Glutamatergic neuron (in vitro differentiated cells): ENCODE results near the gene CEACAM3. TPM values are rescaled to one million over a fixed set of nuclear protein-coding genes. Genes with fewer than 3 reads are reported as not detected.
A peak's percentile ranks its signal among the peaks of the same experiment; 100 is the strongest.

ENCODE experiments used
- DNase-seq: peaks from one replicate; pipeline ENCODE4 v3.0.0; 2022
- H3K27ac Mint-ChIP-seq: one replicate; pipeline ENCODE4 v1.8.0; 2020; ENCODE audit warnings: mild to moderate bottlenecking, mixed read lengths, inconsistent platforms; ENCODE audit not compliant: unreplicated experiment
- H3K27me3 Mint-ChIP-seq: one replicate; pipeline ENCODE4 v1.8.0; 2020; ENCODE audit warnings: mild to moderate bottlenecking, moderate library complexity, mixed read lengths, inconsistent platforms; ENCODE audit not compliant: unreplicated experiment
- H3K36me3 Mint-ChIP-seq: one replicate; pipeline ENCODE4 v1.8.0; 2020; ENCODE audit warnings: mild to moderate bottlenecking, mixed read lengths, inconsistent platforms; ENCODE audit not compliant: unreplicated experiment
- H3K4me1 Mint-ChIP-seq: one replicate; pipeline ENCODE4 v1.8.0; 2020; ENCODE audit warnings: mild to moderate bottlenecking, low read depth, mixed read lengths, inconsistent platforms; ENCODE audit not compliant: unreplicated experiment
- H3K4me3 Mint-ChIP-seq: one replicate; pipeline ENCODE4 v1.8.0; 2020; ENCODE audit warnings: mild to moderate bottlenecking, mixed read lengths, inconsistent platforms; ENCODE audit not compliant: unreplicated experiment
- H3K9me3 Mint-ChIP-seq: one replicate; pipeline ENCODE4 v1.8.0; 2020; ENCODE audit warnings: mild to moderate bottlenecking, moderate library complexity, mixed read lengths, inconsistent platforms; ENCODE audit not compliant: unreplicated experiment
- CTCF ChIP-seq: fragments of 200-600 bp; sonication (generic); IDR thresholded peaks from one replicate; pipeline ENCODE4 v1.5.0; 2021; ENCODE audit not compliant: partially characterized antibody, unreplicated experiment
- total RNA-seq: library from RNA; stranded (reverse); fragmentation: NEBNext Ultra II Directional; extraction: Animal tissue kit (Norgen Biotek cat#: 25700); gene quantifications from one replicate; pipeline ENCODE4 v1.2.1, GENCODE V29; 2021; ENCODE audit not compliant: unreplicated experiment

The CEACAM3 gene
- total RNA-seq, 1 donor from 2014 or later, result not detected

GRCh38 chr19:41815301-41815700, 18.9 kb downstream of the CEACAM3 start:
- Mint-ChIP-seq H3K4me3 (no peak overlapping the region), H3K27ac (no peak overlapping the region), H3K9me3 (peaks cover 3% of the 10 kb centered on the region), H3K36me3 (no peaks in the 10 kb centered on the region), H3K4me1 (peaks cover 6% of the 10 kb centered on the region), H3K27me3 (peaks cover 6% of the 10 kb centered on the region)
- DNase-seq, result no peak
- TF ChIP-seq CTCF, result no peak

DNA sequence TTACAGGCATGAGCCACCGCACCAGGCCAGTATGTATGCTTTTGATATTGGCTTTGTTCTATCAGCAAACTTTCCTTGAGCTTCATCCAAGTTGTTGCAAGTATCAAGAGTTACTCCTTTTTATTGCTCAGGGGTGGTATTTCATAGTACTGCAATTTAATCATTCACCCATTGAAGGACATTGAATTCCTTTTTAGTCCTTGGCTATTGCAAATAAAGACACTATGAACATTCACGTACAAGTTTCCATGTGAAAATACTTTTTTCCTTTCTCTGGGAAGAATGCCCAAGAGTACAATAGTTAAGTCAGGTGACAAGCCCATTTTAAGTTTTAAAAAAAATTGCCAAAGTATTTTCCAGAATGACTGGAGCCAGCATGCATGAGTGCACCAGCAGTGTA, 20.4 kb downstream of the CEACAM3 start:
- no peak overlapping the region for H3K4me3 Mint-ChIP-seq

DNA sequence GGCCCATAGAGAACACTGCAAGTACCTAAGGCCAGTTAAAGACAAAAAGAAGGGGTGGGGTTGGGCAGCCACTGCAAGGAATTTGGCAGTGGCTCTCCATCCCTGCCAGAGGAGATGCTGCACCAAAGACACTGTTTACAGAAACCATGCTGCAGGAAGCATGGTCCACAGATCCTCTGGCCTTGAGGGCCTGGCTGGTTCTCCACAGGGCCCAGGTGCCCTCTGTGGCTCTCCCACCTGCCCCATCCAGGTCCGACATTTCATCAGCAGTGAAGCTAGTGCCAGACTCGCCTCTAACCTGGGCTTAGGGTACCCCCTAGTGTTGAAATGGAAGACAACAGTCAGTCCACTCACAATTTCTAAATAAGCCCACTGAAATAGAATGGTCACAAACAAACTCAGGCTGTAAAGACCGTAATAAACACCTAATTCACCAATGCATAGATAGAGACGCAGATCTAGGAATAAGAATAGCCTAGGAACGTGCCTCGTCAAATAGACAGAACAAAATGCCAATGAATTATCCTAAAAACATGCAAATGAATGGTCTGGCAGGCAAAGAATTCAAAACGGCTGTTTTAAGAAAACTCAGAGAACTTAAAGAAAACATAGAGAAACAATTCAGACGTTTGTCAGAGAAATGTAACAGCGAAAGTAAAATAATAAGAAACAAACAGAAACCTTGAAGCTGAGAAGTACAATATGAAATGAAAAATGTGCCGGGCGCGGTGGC, 24.8 kb downstream of the CEACAM3 start:
- Mint-ChIP-seq H3K9me3 (no peaks in the 10 kb centered on the region), H3K27ac (no peak overlapping the region), H3K4me3 (no peak overlapping the region), H3K4me1 (no peaks in the 10 kb centered on the region), H3K27me3 (no peaks in the 10 kb centered on the region), H3K36me3 (no peaks in the 10 kb centered on the region)
- TF ChIP-seq CTCF, result peak; percentile 84
- peak; percentile 37 for DNase-seq

More for the DNA sequence above, 20.4 kb downstream of the CEACAM3 start:
- Mint-ChIP-seq H3K36me3 (no peaks in the 10 kb centered on the region), H3K9me3 (peaks cover 3% of the 10 kb centered on the region), H3K27me3 (peaks cover 6% of the 10 kb centered on the region), H3K27ac (no peak overlapping the region), H3K4me1 (peaks cover 6% of the 10 kb centered on the region)
- TF ChIP-seq CTCF, result no peak
- DNase-seq, result no peak

- H3K9me3 Mint-ChIP-seq, result no peaks in the 10 kb centered on the region
- DNase-seq, result no peak
- no peak overlapping the region for H3K27ac Mint-ChIP-seq
- no peaks in the 10 kb centered on the region for H3K36me3 Mint-ChIP-seq
- H3K27me3 Mint-ChIP-seq, result peaks cover 4% of the 10 kb centered on the region
- peak overlapping the region; percentile 38 for H3K4me3 Mint-ChIP-seq
- H3K4me1 Mint-ChIP-seq, result peaks cover 10% of the 10 kb centered on the region
- no peak for TF ChIP-seq CTCF
Measured at GRCh38 chr19:41837981-41838708, 41.8 kb downstream of the CEACAM3 start.

- peaks cover 3% of the 10 kb centered on the region for H3K9me3 Mint-ChIP-seq
- H3K4me3 Mint-ChIP-seq, result no peak overlapping the region
- no peak overlapping the region for H3K27ac Mint-ChIP-seq
- no peak for TF ChIP-seq CTCF
- peaks cover 10% of the 10 kb centered on the region for H3K4me1 Mint-ChIP-seq
- peaks cover 6% of the 10 kb centered on the region for H3K36me3 Mint-ChIP-seq
- peaks cover 5% of the 10 kb centered on the region for H3K27me3 Mint-ChIP-seq
- DNase-seq, result no peak
Measured at GRCh38 chr19:41839211-41839610, 42.8 kb downstream of the CEACAM3 start.
